HepG2 (cell line): ENCODE measurements around the gene EEF1AKMT3. TPM values are rescaled to one million over a fixed set of nuclear protein-coding genes. Genes with fewer than 3 reads are reported as not detected.

Experiments used
- ATAC-seq: fragments of 200-7000 bp; cut with Tn5 transposase; 3 replicates; pipeline ENCODE4 v1.9.1; 2020; ENCODE audit warnings: mild to moderate bottlenecking, moderate library complexity
- BruUV-seq: library from RNA; stranded (reverse); fragments of 400-500 nt; replicated peaks from 2 replicates; lab custom pipeline; 2021; lab: Mats Ljungman, UMichigan
- CTCF ChIA-PET: fragments of 300-600 bp; formaldehyde crosslinking; extraction: SDS; loops from one replicate; lab custom pipeline; 2021; ENCODE audit warnings: low total read pairs, inconsistent platforms, low intra/inter-chr PET ratio; lab: Yijun Ruan, JAX
- POLR2A ChIA-PET: fragments of 350-600 bp; sonication (Branson Sonifier 250); formaldehyde crosslinking; loops from one replicate; lab custom pipeline; 2020; ENCODE audit warnings: antibody characterized with exemption, inconsistent platforms; lab: Yijun Ruan, JAX
- DNase-seq: peaks from one replicate; pipeline ENCODE4 v3.0.0-alpha.2; 2015; ENCODE audit warnings: low spot score
- FAIRE-seq: peaks from 3 replicates; lab custom pipeline; 2011; peaks lifted over from hg19 to GRCh38; lab: Jason Lieb, UNC
- H2AFZ ChIP-seq: one replicate; pipeline ENCODE4 v1.6.1; 2011; ENCODE audit warnings: low read length, inconsistent platforms
- H3K27ac ChIP-seq: fragments of 300-600 bp; 3 replicates; pipeline ENCODE4 v1.8.0; 2011; ENCODE audit warnings: mixed run types, mild to moderate bottlenecking, mixed read lengths, low read length, inconsistent platforms; ENCODE audit not compliant: insufficient read depth; ENCODE audit errors: extremely low read length
- H3K27me3 ChIP-seq, 2 experiments: fragments of 200-600 bp in 1 of 2; 2 replicates in 1 of 2; 3 replicates in 1 of 2; pipeline versions ENCODE4 v1.6.0 to v1.8.0; 2011; ENCODE audit warnings: low read length in 2 of 2, mild to moderate bottlenecking in 2 of 2, moderate library complexity in 2 of 2, inconsistent platforms in 1 of 2; ENCODE audit not compliant: insufficient read depth in 2 of 2, control insufficient read depth in 1 of 2
- H3K36me3 ChIP-seq, 2 experiments: fragments of 200-600 bp in 1 of 2; replicated peaks in 1 of 2; 2 replicates in 1 of 2; 3 replicates in 1 of 2; pipeline versions ENCODE4 v1.5.1 to v1.8.0; 2011; ENCODE audit warnings: low read length in 2 of 2, inconsistent platforms in 1 of 2; ENCODE audit not compliant: insufficient read depth in 2 of 2, control insufficient read depth in 1 of 2
- H3K4me1 ChIP-seq: 2 replicates; pipeline ENCODE4 v1.5.1; 2012; ENCODE audit warnings: low read length, inconsistent platforms; ENCODE audit not compliant: insufficient read depth
- H3K4me2 ChIP-seq: 2 replicates; pipeline ENCODE4 v1.6.0; 2011; ENCODE audit warnings: low read depth, low read length, inconsistent platforms
- H3K4me3 ChIP-seq, 3 experiments: fragments of 200-600 bp in 1 of 3; sonication (generic), shearing (Covaris generic) in 1 of 3; replicated peaks in 1 of 3; 2 replicates each; pipeline ENCODE4 v1.5.1; 2011 to 2016; ENCODE audit warnings: low read length in 3 of 3, inconsistent platforms in 2 of 3, low read depth in 2 of 3, mild to moderate bottlenecking in 2 of 3, control low read depth in 1 of 3, mixed read lengths in 1 of 3; ENCODE audit not compliant: insufficient read depth in 1 of 3
- H3K79me2 ChIP-seq: one replicate; pipeline ENCODE4 v1.6.1; 2011; ENCODE audit warnings: low read length, inconsistent platforms; ENCODE audit not compliant: insufficient read depth
- H3K9ac ChIP-seq: 2 replicates; pipeline ENCODE4 v1.6.0; 2011; ENCODE audit warnings: mild to moderate bottlenecking, low read depth, low read length, inconsistent platforms; ENCODE audit not compliant: insufficient read depth
- H3K9me3 ChIP-seq: 2 replicates; pipeline ENCODE4 v1.5.1; 2012; ENCODE audit warnings: mild to moderate bottlenecking, low read length
- H4K20me1 ChIP-seq: 2 replicates; pipeline ENCODE4 v1.6.0; 2011; ENCODE audit warnings: inconsistent platforms, mild to moderate bottlenecking, low read length, moderate library complexity; ENCODE audit not compliant: insufficient read depth
- ZMYM4 ChIP-seq: sonication (generic); formaldehyde crosslinking; IDR thresholded peaks from 2 replicates; pipeline ENCODE4 v1.8.1; 2023; ENCODE audit warnings: mild to moderate bottlenecking, missing genetic modification reagents
- ZNF44 ChIP-seq: sonication (generic); formaldehyde crosslinking; IDR thresholded peaks from 2 replicates; pipeline ENCODE4 v1.5.1; 2020; ENCODE audit warnings: mild to moderate bottlenecking, missing genetic modification reagents
- ZNF839 ChIP-seq: sonication (generic); formaldehyde crosslinking; IDR thresholded peaks from 2 replicates; pipeline ENCODE4 v1.4.0; 2020; ENCODE audit warnings: missing genetic modification reagents, mild to moderate bottlenecking, borderline replicate concordance
- WGBS: methylation state at CpG from one replicate; pipeline ENCODE4 v1.1.6; 2017; ENCODE audit warnings: low lambda C conversion rate; 5-methylcytosine and 5-hydroxymethylcytosine counted together
- in situ Hi-C: cut with HindIII; loops from 2 replicates; pipeline ENCODE4 v1.10.0; 2017; ENCODE audit warnings: low pct_unique_long_range_greater_than_20kb; ENCODE audit not compliant: extremely low pct_ligation_motif_present
- intact Hi-C: fragments of 100-400 bp; cut with micrococcal nuclease; formaldehyde crosslinking; loops from one replicate; pipeline ENCODE4 v1.10.0; 2022; ENCODE audit not compliant: unreplicated experiment
- polyA plus RNA-seq, 8 experiments: library from polyadenylated mRNA; depleted of rRNA in 3 of 8; stranded (reverse) in 7 of 8; unstranded in 1 of 8; fragments of >200 nt; fragmentation: Illumina TruSeq in 4 of 8; extraction: Trizol in 4 of 8; gene quantifications; 2 replicates each; pipeline versions ENCODE4 v1.2.1 to v1.2.3, GENCODE V29; 2011 to 2016; ENCODE audit warnings: low read depth in 4 of 8, missing spikeins in 1 of 8, mixed read lengths in 1 of 8; ENCODE audit not compliant: insufficient read depth in 1 of 8
- total RNA-seq, 5 experiments: library from RNA; depleted of rRNA; stranded (reverse); fragments of >200 nt; fragmentation: Illumina TruSeq; extraction: Trizol; gene quantifications; 2 replicates each; pipeline ENCODE4 v1.2.3, GENCODE V29; 2016; ENCODE audit warnings: low read depth in 1 of 5
- TF ChIP-seq, protein P1 (sequence below): sonication (generic); formaldehyde crosslinking; IDR thresholded peaks from 2 replicates; pipeline ENCODE4 v1.5.0; 2020; ENCODE audit warnings: missing genetic modification reagents

Gene EEF1AKMT3
- total and polyA plus RNA-seq, 2 of the 13 experiments (the other 11 are each of a cell fraction or from before 2014, with no cell fraction given) = 4.7 to 11.4 TPM

DNA sequence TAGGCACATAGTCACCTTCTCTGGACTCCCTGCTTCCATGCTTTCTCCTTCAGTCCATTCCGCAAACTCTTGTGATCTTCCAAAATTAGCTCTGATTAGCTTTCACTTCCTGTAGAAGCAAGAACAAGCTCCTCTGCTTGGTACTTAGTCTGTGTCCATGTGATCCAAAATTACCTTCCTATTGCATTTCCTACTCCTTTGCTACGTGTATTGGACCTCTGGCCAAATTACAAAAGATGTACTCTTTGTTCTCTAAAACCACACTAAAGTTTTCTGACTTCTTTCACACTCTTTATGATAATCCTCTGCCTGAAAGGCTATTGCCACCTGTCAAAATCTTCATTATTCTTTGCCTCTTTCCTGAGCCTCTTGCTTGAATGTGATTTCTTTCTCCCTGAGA, 9.4 kb downstream of the EEF1AKMT3 start:
- H3K36me3 ChIP-seq = peaks cover 6 to 24% of the 10 kb centered on the region in 2 experiments
- H3K4me1 ChIP-seq = peaks cover 17% of the 10 kb centered on the region
- no peak overlapping the region for H2AFZ ChIP-seq
- no peaks in the 10 kb centered on the region for H4K20me1 ChIP-seq
- BruUV-seq = no TSS peak
- H3K4me2 ChIP-seq = no peak overlapping the region
- ATAC-seq = no peak
- DNase-seq = no peak
- WGBS = 89% methylated on average over 2 of the region's 2 CpGs
- H3K9me3 ChIP-seq = no peaks in the 10 kb centered on the region
- no peaks in the 10 kb centered on the region; a peak in 1 of 5 replicates for H3K27me3 ChIP-seq
- POLR2A ChIA-PET = interaction anchor here (0.9 kb wide), 1 partner anchor 10 kb away, joined by 3 read pairs; the partner anchor contains the start of genes EEF1AKMT3 and METTL1
- H3K4me3 ChIP-seq = no peak overlapping the region
- in situ Hi-C loops = no loop called here
- no peak overlapping the region for H3K9ac ChIP-seq
- peaks cover 16% of the 10 kb centered on the region for H3K79me2 ChIP-seq
- CTCF ChIA-PET = interaction anchor here (1.8 kb wide), 1 partner anchor 123 kb away, joined by 13 read pairs; no protein-coding TSS in a partner anchor
- 0 out of 2 replicates have a peak, but pooled peaks have one; percentile 4 for TF ChIP-seq ZNF44 (CRISPR knock-in tag)
- TF ChIP-seq ZMYM4 (CRISPR knock-in tag) = no peak
- intact Hi-C loops = loop anchor here (1.0 kb wide), 2 partner anchors 10 to 124 kb away; partner anchors contain the start of genes EEF1AKMT3 and METTL1
- no peak for FAIRE-seq
- H3K27ac ChIP-seq = no peak overlapping the region

GRCh38 chr12:57782243-57782607, 9.8 kb downstream of the EEF1AKMT3 start:
- 15% methylated on average over 4 of the region's 4 CpGs for WGBS
- TF ChIP-seq, protein P1, sequence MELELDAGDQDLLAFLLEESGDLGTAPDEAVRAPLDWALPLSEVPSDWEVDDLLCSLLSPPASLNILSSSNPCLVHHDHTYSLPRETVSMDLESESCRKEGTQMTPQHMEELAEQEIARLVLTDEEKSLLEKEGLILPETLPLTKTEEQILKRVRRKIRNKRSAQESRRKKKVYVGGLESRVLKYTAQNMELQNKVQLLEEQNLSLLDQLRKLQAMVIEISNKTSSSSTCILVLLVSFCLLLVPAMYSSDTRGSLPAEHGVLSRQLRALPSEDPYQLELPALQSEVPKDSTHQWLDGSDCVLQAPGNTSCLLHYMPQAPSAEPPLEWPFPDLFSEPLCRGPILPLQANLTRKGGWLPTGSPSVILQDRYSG (CRISPR knock-in tag) = 0 out of 2 replicates have a peak, but pooled peaks have one; percentile 5
- TF ChIP-seq ZNF44 (CRISPR knock-in tag) (0 out of 2 replicates have a peak, but pooled peaks have one; percentile 9), ZNF839 (CRISPR knock-in tag) (no peak)
- Histone ChIP-seq H3K36me3 (peaks cover 7 to 29% of the 10 kb centered on the region in 2 experiments), H3K4me1 (peaks cover 17% of the 10 kb centered on the region), H3K9ac (0 out of 2 replicates have a peak overlapping the region, but pooled peaks have one; percentile 87), H3K79me2 (peaks cover 16% of the 10 kb centered on the region), H3K27me3 (no peaks in the 10 kb centered on the region; a peak in 1 of 5 replicates), H4K20me1 (no peaks in the 10 kb centered on the region), H3K27ac (no peak overlapping the region), H3K9me3 (no peaks in the 10 kb centered on the region), H2AFZ (no peak overlapping the region), H3K4me3 (peak overlapping the region in 2 of 3 experiments; percentile 95 to 99; a peak in 2 of 6 replicates), H3K4me2 (peak overlapping the region; percentile 78)
- DNase-seq = no peak
- no peak for FAIRE-seq
- no TSS peak for BruUV-seq
- in situ Hi-C loops = no loop called here
- CTCF ChIA-PET = interaction anchor here (1.8 kb wide), 1 partner anchor 123 kb away, joined by 13 read pairs; no protein-coding TSS in a partner anchor
- POLR2A ChIA-PET = interaction anchor here (1.7 kb wide), 1 partner anchor 10 kb away, joined by 15 read pairs; the partner anchor contains the start of genes EEF1AKMT3 and METTL1
- ATAC-seq = peak; percentile 37
- intact Hi-C loops = loop anchor here (1.0 kb wide), 1 partner anchor 10 kb away; the partner anchor contains the start of genes EEF1AKMT3 and METTL1
